ENCODE data around the gene COX7B2. TPM values are rescaled to one million over a fixed set of nuclear protein-coding genes. Genes with fewer than 3 reads are reported as not detected.

Gene COX7B2
- total and polyA plus RNA-seq, 7 donors = not detected

GRCh38 chr4:46715468-46715867 lies 193.6 kb downstream of the COX7B2 start:
- Histone ChIP-seq H3K36me3 (ENCODE audit: insufficient read depth in 1 of 2, low read depth in 1 of 2) (no peaks in the 10 kb centered on the region), H3K4me1 (no peaks in the 10 kb centered on the region), H3K4me3 (no peak overlapping the region), H3K27me3 (ENCODE audit: insufficient read depth in 3 of 3, low read length in 2 of 3) (no peaks in the 10 kb centered on the region), H3K9me3 (no peaks in the 10 kb centered on the region), H3K27ac (no peak overlapping the region)
- 55 to 75% (median 65%) methylated on average over 3 of the region's 3 CpGs for WGBS, 3 donors
- no peak for TF ChIP-seq CTCF (IDR thresholded peaks at IDR 0.05)
- DNase-seq (no peak), ATAC-seq (no peak)
- intact Hi-C loops (cut with DNase I) = no loop called here

- Histone ChIP-seq H3K27me3 (ENCODE audit: insufficient read depth in 3 of 3, low read length in 2 of 3) (no peaks in the 10 kb centered on the region), H3K27ac (no peak overlapping the region), H3K9me3 (no peaks in the 10 kb centered on the region), H3K4me3 (no peak overlapping the region), H3K4me1 (no peaks in the 10 kb centered on the region), H3K36me3 (ENCODE audit: insufficient read depth in 1 of 2, low read depth in 1 of 2) (no peaks in the 10 kb centered on the region)
- intact Hi-C loops (cut with DNase I) = no loop called here
- 92 to 95% (median 93%) methylated on average over 12 to 16 of the region's 16 CpGs for WGBS, 3 donors
- no peak for ATAC-seq
- no peak for TF ChIP-seq CTCF (IDR thresholded peaks at IDR 0.05)
- no peak for DNase-seq
Observed at GRCh38 chr4:46698891-46699290, 210.2 kb downstream of the COX7B2 start.

Other genes starting within 250 kb of the COX7B2 start
- gene GABRA4, start 84.3 kb upstream of the COX7B2 start, total RNA-seq = not detected
- under 1 TPM in 1 of 3 donors, not detected in 2; 0.01 TPM for gene GABRA4, start 84.3 kb upstream of the COX7B2 start, polyA plus RNA-seq
- not detected for gene GABRB1, start 122.3 kb upstream of the COX7B2 start, total RNA-seq
- not detected for gene GABRB1, start 122.3 kb upstream of the COX7B2 start, polyA plus RNA-seq